Medulla oblongata (tissue), 1 donor: ENCODE results near the gene PHACTR1.

Experiments
- DNase-seq: peaks from one replicate; pipeline ENCODE4 v3.0.0-alpha.2; 2015; ENCODE audit errors: extremely low spot score

Gene PHACTR1

DNA sequence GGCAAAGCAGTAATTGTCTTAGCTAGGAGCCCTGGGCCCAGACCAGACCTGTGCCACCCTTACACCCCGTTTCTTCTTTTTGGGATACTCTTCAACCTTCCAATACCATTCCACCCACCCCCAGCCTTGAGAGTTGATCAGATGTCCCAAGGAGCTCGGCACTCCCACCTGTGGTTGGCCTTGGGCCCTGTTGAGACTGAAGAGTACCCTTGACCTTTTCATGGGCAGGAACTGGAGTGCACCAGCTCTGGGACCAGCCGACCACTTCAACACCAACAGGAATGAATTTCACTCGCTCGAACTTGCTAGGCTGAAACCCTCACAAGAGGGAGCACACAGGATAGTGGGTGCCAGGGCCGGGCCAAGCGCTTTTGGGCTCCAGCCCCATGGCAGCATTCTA is 273.6 kb downstream of the PHACTR1 start:
- DNase-seq: no peak

DNA sequence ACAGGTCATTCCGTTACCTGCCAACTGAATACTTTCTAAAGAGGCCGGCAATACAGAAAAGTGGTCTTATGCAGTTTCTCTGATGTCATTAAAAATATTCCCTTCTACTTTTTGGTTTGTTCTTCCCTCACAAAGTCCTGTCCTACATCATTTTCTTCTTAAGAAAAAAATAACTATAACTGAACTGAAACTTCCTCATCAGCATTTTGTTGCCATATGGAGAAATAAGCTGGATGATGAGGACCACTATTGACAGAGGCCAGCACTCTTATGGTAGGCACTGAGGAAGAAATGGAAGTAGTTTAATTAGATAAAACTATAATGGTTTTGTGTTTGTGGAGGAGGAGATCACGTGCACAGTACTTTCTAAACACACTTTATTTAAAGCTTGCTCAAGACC is 274.9 kb downstream of the PHACTR1 start:
- DNase-seq: no peak

DNA sequence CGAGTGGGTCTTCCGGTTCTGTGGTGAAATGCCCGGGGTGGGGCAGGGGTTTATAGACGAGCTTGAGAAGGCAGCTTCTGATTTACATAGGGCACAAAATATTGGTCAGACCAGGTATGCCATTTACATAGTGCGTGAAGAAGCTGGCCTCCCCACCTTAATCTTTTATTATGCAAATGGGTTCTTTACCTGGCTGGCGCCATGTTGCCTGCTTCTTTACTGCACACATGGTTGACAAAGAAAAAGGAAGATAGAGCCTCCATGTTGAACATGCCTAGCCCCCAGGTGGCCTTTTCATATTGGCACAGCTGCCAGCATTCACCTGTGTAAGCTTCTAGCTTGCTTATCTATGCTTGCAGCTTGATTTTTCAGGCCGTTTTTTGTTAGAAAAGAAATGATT is 276.2 kb downstream of the PHACTR1 start:
- DNase-seq: no peak

DNA sequence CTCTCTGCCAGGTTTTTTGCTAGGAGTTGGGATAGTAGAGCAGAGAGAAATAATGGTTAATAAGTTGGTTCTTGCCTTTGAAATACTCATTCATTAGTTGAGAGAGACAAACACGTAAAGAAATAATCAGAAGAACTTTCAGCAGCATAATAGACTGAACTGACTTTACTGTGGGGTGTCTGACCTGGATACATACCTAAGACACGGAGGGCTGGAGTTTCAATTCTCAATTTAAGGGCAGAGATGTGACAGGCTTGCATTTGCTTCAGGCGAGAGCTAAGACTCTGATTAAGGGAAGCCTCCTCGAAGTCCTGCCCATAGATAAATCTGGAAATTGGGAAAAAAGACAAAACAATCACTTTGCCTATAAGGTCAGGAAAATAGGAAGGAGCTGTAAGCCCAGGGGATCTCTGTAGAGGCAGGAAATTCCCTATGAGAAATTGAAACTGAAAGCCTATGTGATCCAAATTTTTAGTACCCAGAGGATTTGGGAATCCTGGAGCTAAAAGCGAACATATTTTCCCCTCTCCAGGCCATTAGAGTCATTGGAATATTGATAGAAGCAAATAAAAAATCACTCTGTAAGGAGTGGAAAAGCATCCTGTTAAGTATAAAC is 276.8 kb downstream of the PHACTR1 start:
- DNase-seq: no peak

DNA sequence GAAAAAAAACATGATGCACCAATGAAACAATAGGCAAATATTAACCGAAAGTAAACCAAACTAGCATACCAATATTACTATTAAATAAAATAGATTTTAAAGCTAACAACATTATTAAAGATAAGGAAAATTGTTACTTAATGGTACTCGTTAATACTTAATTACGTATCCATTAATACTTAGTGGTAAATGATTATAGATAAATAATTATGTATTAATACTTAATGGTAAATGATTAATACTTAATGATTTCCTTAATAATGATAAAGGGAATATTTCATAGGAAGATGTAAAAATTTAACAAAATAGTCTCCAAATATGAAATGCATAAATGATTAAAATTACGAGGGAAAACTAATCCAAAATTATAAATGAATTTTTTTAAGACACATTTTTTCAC is 278.9 kb downstream of the PHACTR1 start:
- DNase-seq: no peak

DNA sequence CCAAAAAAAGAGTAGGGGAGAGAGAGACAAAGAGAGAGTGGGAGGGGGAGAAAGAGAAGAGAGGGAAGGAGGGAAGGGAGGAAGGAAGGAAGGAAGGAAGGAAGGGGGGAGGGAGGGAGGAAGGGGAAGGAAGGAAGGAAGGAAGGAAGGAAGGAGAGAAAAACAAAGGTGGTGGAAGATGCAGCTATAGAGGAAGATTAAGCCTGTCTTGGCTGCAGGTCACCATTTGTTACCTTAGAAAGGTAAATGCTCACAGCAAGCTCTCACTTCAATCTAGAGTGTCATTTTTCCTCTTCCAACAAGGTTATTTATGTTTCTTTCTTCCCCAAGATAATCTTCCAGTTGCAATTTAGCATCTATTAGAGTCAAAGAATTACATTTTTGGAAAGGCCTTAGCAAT is 284.0 kb downstream of the PHACTR1 start:
- DNase-seq: no peak

DNA sequence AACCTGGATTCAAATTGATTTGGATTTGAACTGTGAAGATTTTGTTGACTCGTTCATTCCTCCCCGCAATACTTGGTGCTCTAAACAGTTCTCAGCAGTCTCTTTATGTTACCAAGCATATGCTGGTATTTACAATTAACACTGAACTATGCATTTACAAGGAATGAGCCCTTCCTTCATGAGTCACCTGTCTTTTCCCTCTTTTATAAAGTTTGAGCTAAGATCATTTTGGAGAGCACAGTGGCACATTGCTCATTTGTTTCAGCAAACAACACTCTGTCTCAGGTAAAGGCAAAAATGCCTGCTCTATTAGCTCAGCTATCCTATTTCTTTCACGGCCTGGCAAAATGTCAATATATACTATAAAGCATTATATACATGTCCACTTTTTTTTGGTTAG is 285.4 kb downstream of the PHACTR1 start:
- DNase-seq: no peak

DNA sequence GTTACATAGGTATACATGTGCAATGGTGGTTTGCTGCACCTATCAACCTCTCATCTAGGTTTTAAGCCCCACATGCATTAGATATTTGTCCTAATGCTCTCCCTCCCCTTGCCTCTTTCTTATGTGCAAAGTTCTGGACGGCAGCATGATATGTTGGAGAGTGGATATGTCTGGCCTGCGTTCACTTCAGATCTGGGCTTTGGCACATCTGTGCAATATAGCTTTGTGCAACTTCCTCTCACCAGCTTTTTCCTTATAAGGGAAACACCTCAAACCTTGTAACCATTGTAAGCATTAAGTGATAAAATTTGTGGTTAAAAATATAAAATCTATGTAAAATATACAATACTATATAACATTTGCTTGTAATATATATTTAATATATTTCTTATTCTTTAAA is 288.0 kb downstream of the PHACTR1 start:
- DNase-seq: no peak

DNA sequence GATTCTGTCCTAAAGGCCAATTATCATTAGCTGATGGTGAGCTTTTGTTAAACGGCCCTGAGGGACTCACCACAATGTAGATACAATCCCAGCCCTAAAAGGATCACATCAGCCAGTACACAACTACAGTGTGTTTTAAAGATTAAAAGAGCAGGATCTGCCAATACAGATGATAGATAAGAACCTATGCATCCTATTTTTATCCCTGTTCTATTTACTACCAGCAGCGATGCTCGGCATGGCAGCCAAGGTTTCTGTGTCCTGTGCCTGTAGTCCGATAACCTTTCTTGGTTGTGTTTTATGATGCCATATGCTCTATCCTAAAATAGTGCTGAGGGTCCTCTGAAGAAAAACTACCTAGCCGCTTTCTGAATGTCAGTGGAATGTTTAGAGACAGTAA is 289.4 kb downstream of the PHACTR1 start:
- DNase-seq: no peak

DNA sequence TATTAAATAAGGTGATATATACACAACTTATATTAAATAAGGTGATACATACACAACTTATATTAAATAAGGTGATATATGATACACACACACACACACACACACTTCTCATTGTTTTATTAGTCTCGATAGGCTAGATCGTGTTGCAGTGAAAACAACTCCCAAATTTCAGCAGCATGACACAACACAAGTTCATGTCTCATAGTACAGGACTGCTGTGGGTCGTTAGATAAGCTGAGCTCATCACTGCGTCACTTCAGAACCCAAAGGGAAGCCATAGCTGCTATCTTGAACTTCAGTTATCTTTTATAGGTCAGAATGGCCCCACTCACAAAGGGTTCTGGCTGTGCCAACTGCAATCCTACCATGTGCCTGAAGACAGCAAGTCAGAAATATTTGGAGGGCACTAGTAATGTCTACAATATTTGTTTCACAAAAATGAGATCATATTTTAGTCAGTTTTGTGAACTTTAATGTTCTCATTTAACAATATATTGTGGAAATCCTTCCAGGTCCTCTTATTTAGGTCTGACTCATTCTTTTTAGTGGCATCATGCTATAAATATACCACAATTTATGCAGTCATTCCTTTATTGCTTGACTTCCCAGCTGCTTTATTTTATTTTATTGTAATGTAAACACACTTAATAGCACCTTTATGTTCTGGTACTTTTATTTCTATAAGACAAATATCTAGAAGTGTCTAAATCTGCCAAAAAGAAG is 290.2 kb downstream of the PHACTR1 start:
- no peak for DNase-seq

DNA sequence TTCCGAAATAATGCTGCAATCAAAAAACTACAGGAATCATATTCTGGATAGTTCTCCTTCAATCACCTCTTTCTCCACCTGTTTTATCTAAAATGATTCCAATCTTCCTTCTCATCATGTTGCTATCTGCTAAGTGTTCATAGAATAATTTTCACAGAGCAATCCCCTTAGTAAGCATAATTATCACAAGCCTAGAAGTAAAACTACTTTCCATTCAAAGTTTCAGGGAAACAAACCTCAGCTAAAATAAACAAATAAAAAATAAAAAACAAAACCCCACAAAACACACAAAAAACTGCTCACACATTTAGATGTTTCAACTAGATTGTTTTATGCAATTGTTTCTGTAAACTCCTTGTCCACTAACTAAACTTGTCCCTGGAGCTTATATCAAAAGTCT is 291.2 kb downstream of the PHACTR1 start:
- no peak for DNase-seq

DNA sequence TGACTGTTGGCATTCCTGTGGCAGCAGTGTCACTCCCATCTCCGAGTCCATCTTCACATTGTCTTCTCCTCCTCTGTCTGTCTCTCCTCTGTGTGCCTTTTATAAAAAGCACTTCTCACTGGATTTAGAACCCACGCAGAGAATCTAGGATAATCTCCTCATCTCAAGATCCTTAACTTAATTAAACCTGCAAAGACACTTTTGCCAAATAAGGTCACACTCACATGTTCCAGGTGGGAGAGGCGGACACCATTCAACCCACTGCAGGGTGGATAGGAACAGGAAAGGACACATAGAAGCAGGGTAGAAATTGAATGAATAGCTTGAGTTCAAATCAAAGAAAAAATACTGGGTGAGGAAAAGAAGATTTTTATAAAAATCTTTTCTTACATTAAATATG is 292.5 kb downstream of the PHACTR1 start:
- DNase-seq: no peak

DNA sequence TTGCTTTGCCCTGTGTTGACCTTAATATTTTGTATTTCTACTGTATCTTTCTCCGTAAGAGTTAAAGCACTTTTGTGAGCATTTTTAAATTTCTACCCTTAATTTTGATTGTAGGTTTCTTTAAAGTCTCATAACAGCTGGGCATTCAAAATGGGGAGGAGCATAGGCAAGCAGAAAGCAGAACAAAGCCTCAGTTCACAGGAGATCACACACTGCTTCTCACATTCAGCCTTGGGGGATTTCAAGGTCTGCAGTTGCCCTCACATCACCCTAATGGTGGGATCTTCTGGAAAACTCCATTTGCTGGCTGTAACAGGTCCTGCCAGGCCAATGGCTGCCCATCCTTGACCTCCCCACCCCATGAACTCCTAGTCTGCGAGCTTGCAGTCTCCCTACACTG is 292.9 kb downstream of the PHACTR1 start:
- DNase-seq: peak; percentile 51

DNA sequence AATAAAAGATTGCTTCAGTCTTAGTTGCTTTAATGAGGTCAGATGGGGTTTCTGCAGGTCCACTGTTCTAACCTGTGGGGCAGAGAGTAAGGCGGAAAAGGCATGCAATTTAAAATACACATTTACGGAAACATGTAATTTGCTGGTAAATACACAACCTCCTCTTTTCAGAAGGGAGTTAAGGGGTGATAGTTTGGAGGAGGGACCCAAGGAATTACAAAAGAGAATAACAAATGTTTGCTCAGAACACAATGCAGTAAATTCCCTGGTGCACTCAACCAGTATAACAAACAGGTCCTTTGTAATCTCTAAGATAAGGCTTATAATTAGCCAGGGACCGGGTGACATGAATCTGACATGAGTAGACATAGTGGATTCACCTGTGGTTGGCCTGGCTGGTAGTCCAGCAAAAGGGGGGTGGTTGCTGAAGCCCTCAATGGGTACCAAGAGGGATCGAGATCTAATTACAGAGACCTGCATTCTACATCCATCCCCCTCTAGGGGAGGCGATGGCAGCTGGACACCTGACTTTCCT is 295.1 kb downstream of the PHACTR1 start:
- DNase-seq: no peak

DNA sequence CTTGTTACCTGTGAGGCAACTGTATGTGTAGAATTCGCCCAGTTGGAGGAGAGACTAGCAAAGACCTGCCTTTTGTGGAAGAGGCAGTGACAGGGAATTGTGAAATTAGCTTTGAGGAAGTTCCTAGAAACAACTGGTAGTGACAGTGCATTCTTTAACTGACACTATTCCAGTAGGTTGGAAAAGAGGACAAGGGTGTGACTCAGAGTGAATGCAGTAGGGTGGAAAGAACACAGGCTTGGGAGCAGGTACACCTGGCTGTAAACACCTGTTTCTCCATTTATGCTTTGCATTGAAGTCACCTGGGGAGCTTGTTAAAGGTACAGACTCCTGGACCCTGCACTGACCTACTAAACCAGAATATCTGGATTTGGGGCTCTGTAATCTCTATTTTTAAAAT is 295.7 kb downstream of the PHACTR1 start:
- no peak for DNase-seq

DNA sequence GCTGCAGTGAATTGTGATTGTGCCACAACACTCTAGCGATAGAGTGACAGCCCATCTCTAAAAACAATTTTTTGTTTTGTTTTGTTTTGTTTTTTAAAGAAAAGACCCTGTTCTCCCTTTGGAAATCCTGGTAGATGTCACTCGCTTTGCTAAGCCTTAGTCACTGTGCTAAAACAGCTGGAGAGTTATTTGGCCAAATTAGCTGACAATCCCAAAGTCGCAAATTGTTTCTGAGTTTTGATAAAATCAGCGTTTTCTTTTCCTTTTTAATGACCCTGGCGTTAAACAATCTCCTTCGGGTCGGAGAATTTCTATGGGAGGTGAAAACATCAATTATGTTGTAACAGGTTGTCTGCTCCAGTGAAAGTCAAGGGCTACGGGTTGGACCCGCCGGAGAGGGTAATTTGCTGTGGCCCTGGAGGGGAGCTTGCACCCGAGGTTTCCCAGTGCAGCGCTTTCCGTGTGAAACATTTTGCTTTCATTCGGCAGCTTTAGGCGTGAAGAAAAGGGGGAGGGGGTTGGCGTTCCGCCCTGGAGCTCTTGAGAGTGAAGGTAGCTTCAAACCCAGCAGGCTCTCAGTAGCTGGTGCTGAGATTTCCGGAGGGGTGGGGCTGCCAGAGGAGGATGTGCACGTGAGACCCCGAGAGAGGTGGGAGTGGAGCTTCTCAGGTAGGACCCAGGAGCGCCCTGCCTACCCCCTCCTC is 296.6 kb downstream of the PHACTR1 start:
- DNase-seq: no peak

DNA sequence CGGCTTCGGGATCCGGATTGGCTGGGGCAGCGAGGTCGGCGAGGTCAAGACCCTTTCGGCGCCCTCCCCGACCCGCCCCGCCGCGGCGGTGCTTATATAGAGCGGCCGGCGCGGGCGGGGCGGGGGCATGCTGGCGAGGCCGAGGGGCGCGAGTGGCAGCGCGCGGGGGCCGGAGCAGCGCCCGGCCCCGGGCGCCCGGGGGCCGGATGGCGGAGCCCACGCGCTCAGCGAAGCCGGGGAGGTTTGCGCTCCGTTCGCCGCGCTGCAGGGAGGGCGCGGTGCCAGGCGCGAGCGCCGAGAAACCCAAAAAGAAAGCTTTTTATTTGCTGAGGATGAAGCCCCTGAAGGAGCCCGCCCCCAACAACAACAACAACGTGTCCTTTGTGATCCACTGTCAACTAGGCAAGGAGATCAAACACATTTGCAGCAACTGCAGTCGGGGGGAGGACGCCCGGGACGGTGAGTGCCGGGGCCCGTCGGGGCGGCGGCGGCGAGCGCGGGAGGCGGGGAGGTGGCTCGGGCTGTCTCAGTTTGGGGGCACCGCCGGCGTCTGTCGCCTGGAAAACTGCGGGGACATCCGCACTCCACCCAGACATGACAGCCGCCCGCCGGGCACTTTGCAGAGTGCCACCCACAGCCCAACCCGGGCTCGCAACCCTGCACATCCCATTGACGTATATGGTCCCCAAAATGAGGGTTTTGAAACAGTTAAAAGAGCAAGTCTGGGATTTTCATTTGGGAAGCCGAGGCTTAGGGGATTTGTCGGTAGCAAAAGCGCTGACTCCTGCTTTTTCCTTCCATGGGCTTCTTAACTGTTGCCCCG is 297.3 kb downstream of the PHACTR1 start:
- DNase-seq: no peak

DNA sequence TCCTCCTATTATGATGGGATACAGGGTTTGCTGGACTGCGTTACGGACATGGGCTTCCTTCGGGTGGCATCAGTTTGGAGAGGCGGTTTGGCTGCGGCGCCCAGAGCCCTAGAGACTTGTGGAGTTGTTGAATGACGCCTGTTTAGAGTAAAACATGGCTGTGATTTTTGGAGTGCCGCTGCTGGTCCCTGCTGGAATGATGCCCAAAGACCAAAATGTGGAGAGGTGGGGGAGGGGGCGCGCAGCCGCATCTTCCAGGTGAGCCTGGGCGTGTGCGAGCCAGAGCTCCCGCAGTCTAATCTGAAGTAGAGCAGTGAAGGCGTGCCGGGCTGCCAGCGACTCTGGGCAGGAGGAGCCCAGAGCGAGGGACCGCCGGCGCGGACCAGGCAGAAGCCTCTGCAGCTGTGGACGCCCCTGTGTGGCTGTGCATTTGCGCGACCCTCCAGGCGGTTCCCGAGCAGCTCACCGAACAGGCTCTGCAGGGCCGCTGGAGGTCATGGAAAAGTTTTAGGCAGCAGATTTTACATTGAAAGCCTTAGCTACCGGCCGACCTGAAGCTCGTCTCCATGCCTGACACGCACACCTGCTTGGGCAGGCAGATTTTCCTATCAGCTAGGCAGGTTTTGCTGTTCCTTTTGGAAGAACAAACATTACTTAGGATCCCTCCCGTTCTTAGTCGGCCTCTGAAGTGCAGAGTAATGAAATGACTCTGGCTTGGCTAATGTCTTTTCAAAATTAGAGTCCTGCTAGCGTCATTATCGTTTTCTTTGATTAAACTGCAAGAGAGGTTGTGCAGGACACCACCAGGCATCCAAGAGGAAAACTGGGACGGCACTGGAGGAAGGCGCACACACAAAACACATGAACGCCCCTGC is 298.2 kb downstream of the PHACTR1 start:
- no peak for DNase-seq

DNA sequence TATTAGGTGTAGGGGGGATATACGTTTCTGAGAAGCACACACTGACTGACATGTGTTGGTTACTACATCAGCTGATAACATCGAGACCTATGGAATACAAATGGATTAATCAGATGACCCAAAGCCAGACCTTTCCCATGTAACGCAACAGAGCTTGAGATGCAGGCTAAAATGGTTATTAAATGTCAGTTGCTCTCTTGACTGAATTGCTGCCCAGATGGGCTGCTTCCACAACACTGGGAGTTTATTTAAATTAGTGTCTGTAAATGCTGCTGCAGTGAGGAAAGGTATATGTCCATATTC is 298.8 kb downstream of the PHACTR1 start:
- no peak for DNase-seq

DNA sequence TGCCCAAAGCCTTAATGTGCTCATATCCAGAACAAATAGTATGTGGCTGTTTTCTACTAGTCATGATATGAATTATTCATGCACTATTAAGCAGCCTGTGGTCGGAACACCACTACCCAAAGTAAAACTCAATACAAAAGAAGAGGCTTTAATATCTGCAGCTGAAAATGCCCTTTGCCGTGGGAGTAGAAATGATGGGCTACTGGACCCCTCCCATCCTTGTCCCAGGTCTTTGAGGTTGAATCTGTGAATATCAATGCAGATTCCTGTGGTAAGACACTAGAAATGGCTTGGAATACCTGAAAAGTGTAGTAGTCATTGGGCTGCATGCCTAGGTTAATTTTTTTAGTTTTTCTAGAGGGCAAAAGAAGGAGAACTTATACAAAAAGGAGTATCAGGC is 308.0 kb downstream of the PHACTR1 start:
- no peak for DNase-seq

DNA sequence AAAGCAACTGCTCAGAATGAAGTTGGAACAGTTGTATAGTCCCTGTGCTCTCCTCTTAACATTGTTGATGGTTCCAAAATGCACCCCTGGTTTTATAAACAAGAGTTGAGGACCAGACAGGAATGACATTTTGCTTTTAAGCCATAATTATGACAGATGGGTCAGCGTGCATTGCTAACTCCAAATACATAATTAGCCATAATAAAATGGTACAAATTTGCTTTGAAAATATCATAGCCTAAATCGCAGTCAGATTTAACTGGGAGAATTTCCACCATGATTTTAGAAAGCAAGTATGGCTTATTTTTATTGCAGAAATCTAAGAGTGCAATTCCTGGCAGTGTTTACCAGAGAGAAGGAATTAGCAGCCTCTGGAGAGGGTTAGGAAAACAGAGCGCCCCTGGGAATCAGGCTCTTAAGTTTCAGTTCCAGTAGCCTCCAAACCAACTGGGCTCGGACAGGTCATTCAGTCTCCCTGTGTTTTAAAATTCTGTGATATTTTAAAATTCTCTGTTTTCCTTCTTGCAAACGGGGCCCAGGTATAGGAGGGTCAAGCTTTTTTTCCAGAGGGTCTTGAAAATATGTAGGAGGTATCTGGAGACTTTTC is 309.4 kb downstream of the PHACTR1 start:
- DNase-seq: no peak
